Fibroblast of villous mesenchyme (primary cell): Measurements from ENCODE around the gene HOXD4. TPM values are rescaled to one million over a fixed set of nuclear protein-coding genes. Genes with fewer than 3 reads are reported as not detected.

ENCODE experiments used
- DNase-seq: peaks from one replicate; pipeline ENCODE4 v3.0.0-alpha.2; 2010; ENCODE audit warnings: low read depth
- H3K4me3 ChIP-seq: 2 replicates; pipeline ENCODE4 v1.5.1; 2011; ENCODE audit warnings: low read depth, mild to moderate bottlenecking, low read length
- total RNA-seq: library from RNA; depleted of rRNA; stranded (reverse); fragments of >200 nt; gene quantifications from 2 replicates; pipeline ENCODE4 v1.2.3, GENCODE V29; 2012
- TF ChIP-seq, protein P1 (sequence below): IDR thresholded peaks from 2 replicates; pipeline ENCODE4 v1.5.1; 2012; ENCODE audit warnings: low read depth, mild to moderate bottlenecking, low read length; ENCODE audit not compliant: insufficient read depth

The HOXD4 gene
- total RNA-seq, 1 donor = 7.8 TPM

DNA sequence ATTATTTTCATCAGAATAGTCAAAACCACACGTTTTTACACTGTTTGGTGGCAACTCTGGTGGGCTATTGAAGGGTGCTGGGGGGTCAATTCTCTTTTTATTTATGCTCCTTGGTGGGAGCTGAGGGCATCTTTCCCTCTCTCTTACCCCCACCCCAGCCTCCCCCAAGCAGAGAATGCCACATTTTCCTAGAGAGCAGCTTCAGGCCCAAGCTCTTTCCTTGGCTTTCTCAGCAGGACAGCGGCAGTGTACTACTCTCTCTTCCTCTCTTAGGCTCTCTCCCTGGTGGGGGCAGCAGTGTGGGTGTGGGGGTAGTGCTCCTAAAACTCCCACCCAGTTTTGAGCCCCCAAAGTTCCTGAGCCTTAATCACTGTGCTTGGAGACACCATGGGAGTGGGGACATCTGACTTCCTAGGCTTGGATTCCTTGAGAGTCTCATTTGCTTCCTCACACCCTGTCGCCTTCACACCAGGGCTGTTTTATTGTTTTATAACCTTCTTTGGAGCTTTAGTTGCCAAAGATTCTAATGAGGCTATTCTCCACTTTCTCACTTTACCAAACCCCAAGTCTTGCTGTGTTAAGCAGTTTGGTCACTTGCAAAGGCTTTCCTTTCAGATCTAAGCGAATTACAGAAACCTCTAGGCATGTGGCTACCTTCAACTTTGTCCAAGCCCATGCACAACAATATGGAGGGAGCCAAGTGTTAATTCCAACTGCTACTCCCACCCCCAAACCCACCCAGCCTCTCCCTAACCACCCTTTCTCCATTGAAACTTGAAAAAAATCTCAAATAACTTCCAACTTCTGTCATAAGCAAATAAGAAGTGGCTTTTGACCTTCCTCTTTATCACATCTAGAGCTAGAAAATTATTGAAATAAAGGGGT lies 6.0 kb upstream of the HOXD4 start:
- DNase-seq = no peak
- TF ChIP-seq, protein P1, sequence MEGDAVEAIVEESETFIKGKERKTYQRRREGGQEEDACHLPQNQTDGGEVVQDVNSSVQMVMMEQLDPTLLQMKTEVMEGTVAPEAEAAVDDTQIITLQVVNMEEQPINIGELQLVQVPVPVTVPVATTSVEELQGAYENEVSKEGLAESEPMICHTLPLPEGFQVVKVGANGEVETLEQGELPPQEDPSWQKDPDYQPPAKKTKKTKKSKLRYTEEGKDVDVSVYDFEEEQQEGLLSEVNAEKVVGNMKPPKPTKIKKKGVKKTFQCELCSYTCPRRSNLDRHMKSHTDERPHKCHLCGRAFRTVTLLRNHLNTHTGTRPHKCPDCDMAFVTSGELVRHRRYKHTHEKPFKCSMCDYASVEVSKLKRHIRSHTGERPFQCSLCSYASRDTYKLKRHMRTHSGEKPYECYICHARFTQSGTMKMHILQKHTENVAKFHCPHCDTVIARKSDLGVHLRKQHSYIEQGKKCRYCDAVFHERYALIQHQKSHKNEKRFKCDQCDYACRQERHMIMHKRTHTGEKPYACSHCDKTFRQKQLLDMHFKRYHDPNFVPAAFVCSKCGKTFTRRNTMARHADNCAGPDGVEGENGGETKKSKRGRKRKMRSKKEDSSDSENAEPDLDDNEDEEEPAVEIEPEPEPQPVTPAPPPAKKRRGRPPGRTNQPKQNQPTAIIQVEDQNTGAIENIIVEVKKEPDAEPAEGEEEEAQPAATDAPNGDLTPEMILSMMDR = no peak

DNA sequence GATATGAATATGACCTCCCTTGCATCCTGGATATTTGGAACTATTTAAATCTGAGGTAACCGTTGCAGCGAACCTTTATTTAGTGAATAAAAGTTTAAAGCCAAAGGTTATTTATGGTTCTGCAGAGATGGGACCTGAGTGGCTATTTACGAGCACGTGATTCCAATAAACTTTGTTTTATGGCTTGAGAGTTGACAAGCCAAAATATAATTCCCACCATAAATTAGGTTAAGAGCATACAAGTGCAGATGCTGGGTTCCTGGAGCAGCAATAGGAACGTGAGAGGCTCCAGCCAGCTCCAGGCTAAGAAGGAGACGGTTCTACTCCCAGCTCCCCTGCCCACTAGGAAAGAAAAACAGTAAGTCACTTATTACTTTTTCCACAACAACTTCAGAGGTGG lies 5.2 kb upstream of the HOXD4 start:
- H3K4me3 ChIP-seq = no peak overlapping the region
- peak; percentile 42 for DNase-seq
- TF ChIP-seq, protein P1 = no peak

More for the DNA sequence above, 6.0 kb upstream of the HOXD4 start:
- no peak overlapping the region for H3K4me3 ChIP-seq

DNA sequence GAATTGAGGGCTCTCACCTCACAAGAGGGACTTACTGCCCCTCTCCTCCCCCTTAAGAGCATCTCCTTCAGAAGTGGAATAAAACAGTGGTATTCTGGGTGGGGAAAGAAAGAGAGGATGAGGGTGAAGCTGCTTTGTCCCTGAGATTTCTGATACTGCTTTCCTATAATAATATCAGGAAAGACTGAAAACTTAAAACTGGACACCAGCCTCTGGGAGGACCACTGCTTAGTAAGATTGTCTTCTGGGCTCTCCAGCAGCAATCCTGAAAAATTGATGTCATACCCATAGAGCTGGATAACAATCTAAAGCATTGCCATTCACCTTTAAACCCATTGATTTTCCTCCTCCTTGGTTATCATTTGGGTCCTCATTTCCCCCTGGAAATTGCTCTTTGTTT lies 4.7 kb upstream of the HOXD4 start:
- TF ChIP-seq, protein P1 = no peak
- DNase-seq = no peak
- no peak overlapping the region for H3K4me3 ChIP-seq

DNA sequence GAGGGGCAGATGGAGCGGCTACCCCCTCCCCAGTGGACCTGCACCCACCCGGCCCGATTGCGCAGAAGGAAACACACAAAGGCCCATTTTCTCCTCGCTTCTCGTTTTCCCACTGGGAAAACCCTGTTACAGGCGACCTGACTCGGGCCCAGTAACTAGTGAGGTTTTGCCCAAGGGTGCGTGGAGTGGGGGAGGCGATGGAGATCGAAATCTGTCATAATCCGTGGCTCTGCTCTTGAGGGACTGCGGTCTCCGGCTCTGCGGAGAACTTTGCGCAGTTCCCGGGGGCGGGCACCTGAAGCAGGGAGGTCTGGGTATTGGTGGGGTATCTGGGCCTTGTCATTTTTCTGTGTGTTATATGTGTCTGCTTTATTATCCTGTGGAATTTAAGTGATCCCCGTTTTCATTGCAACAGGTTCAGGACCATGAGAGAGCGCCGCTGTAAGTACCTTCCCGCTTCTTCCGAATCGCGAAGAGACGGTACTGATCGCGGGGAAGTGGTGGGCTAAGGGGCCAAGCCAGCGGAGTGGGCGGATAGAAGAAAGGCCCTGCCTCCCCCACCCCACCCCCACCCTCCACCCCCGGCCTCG lies 4.0 kb upstream of the HOXD4 start:
- no peak overlapping the region for H3K4me3 ChIP-seq
- TF ChIP-seq, protein P1 = no peak
- no peak for DNase-seq

DNA sequence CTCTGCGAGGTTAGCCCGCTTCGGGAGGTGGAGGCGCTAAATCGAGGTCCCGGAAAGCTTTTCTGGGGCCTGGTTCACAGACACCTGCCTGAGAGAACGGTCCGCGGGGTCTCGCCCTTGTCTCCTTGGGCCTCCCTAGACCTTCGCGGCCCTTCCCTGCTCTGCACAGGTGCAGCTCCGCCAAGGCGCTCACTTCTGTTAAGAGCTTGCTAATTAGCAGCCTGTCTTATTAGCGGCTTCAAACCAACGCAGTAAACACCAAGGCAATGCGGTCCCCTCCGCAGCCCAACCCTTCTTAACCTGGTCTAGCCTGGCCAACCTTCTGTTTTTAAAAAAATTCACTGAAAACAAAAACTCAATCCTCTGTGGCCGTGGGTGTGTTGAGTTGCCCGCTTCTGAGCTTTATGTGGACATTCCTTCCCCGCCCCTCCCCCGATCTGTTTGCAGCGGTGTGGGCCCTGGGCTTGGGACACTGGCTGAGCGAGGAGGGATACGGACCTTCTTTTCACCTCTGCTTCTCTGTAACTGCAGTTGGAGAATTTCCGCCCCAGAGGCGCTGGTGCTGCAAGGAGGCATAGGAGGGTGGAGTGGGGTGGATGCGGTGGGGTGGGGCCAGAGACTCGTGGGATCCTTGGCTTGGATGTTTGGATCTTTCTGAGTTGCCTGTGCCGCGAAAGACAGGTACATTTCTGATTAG lies 3.4 kb upstream of the HOXD4 start:
- TF ChIP-seq, protein P1 = no peak
- H3K4me3 ChIP-seq = no peak overlapping the region
- DNase-seq = no peak

DNA sequence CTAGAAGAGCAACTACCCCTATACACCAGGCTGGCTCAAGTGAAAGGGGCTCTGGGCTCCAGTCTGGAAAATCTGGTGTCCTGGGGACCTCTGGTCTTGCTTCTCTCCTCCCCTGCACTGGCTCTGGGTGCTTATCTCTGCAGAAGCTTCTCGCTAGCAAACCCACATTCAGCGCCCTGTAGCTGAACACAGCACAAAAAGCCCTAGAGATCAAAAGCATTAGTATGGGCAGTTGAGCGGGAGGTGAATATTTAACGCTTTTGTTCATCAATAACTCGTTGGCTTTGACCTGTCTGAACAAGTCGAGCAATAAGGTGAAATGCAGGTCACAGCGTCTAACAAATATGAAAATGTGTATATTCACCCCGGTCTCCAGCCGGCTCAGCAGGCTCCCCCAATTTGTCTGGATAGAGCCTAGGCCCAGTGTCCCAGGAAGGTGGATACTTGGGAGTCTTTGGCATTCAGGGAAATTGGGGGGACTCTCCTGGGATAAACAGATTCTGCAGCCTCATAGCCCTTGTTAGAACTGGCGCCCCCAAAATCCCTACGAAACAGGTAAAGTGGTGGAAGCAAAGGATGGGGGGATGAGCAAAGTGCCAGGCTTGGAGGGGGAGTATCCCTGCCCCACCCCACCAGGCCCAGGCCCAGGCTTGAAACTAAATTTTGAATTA lies 2.5 kb upstream of the HOXD4 start:
- DNase-seq = no peak
- no peak overlapping the region for H3K4me3 ChIP-seq
- TF ChIP-seq, protein P1 = no peak
